A673 (cell line): Measurements from ENCODE around the gene KMO. TPM values are rescaled to one million over a fixed set of nuclear protein-coding genes. Genes with fewer than 3 reads are reported as not detected.

Experiments used
- BruUV-seq: library from RNA; stranded (reverse); fragments of 400-500 nt; replicated peaks from 2 replicates; lab custom pipeline; 2021; lab: Mats Ljungman, UMichigan
- CTCF ChIA-PET: fragments of 300-600 bp; sonication (Branson Sonifier 250); formaldehyde crosslinking; loops from one replicate; lab custom pipeline; 2022; ENCODE audit warnings: antibody characterized with exemption; lab: Charles Lee
- POLR2A ChIA-PET: fragments of 300-600 bp; sonication (Branson Sonifier 250); formaldehyde crosslinking; loops from one replicate; lab custom pipeline; 2022; ENCODE audit warnings: antibody characterized with exemption; ENCODE audit not compliant: low non-redundant PET; lab: Charles Lee
- DNase-seq: peaks from one replicate; pipeline ENCODE4 v3.0.0-alpha.2; 2015; ENCODE audit warnings: low spot score
- H3K27ac ChIP-seq: fragments of 200-600 bp; sonication (generic); 2 replicates; pipeline ENCODE4 v1.5.1; 2016; ENCODE audit warnings: mixed run types, low read depth, mild to moderate bottlenecking, mixed read lengths, antibody characterized with exemption, low read length; ENCODE audit not compliant: poor library complexity, severe bottlenecking
- H3K27me3 ChIP-seq: fragments of 200-600 bp; sonication (generic); replicated peaks from 2 replicates; pipeline ENCODE4 v1.6.1; 2017; ENCODE audit warnings: mixed run types, low read depth, mild to moderate bottlenecking, mixed read lengths, antibody characterized with exemption, low read length; ENCODE audit not compliant: insufficient read depth, poor library complexity
- H3K36me3 ChIP-seq: fragments of 200-600 bp; sonication (generic); 2 replicates; pipeline ENCODE4 v1.6.1; 2016; ENCODE audit warnings: mixed run types, mild to moderate bottlenecking, mixed read lengths, antibody characterized with exemption, low read length; ENCODE audit not compliant: insufficient read depth, poor library complexity, severe bottlenecking
- H3K4me1 ChIP-seq: fragments of 200-600 bp; sonication (generic); 2 replicates; pipeline ENCODE4 v1.6.1; 2017; ENCODE audit warnings: mixed run types, mild to moderate bottlenecking, mixed read lengths, antibody characterized with exemption, low read length; ENCODE audit not compliant: insufficient read depth, poor library complexity, severe bottlenecking
- H3K4me3 ChIP-seq: fragments of 200-600 bp; sonication (generic); 2 replicates; pipeline ENCODE4 v1.5.1; 2016; ENCODE audit warnings: low read depth, mixed run types, mild to moderate bottlenecking, mixed read lengths, low read length; ENCODE audit not compliant: poor library complexity, severe bottlenecking
- H3K9me3 ChIP-seq: fragments of 200-600 bp; sonication (generic); 2 replicates; pipeline ENCODE4 v1.6.1; 2016; ENCODE audit warnings: mixed run types, low read depth, mild to moderate bottlenecking, mixed read lengths, antibody characterized with exemption, low read length; ENCODE audit not compliant: poor library complexity, severe bottlenecking
- EZH2 ChIP-seq: fragments of 200-600 bp; sonication (generic); IDR thresholded peaks from 2 replicates; pipeline ENCODE4 v1.6.1; 2017; ENCODE audit warnings: borderline replicate concordance, low read depth, mild to moderate bottlenecking, mixed read lengths, antibody characterized with exemption, low read length; ENCODE audit not compliant: poor library complexity, severe bottlenecking
- intact Hi-C: fragments of 100-400 bp; cut with micrococcal nuclease; formaldehyde crosslinking; loops from one replicate; pipeline ENCODE4 v1.10.0; 2022; ENCODE audit not compliant: unreplicated experiment
- total RNA-seq: library from RNA; stranded (reverse); gene quantifications from 2 replicates; pipeline ENCODE4 v1.2.3, GENCODE V29; 2021
- TF ChIP-seq, protein P1 (sequence below): fragments of 300-800, 200-600 bp; sonication (generic); conservative IDR thresholded peaks from 2 replicates; pipeline ENCODE4 v1.5.1; 2017; ENCODE audit warnings: low read depth, mild to moderate bottlenecking, antibody characterized with exemption, low read length, moderate library complexity, mixed read lengths

The KMO gene
- total RNA-seq, 1 experiment from 2014 or later, result 11.8 TPM

DNA sequence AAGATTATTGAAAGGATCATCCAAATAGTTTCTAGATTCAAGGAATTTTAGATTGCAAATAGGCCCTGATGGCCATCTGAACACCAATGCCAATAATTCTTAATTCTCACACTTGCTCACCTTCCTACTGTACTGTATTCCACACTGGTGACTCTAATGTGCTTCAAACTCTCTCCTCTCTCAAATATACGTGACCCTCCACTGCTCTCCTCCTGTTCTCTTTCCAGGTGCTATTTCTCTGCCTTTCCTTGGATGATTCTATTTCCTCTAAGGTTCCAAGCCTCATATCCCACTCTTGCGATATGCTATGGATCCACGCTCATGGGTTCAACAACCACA, 28.6 kb downstream of the KMO start:
- Histone ChIP-seq H3K36me3 (peaks cover 3% of the 10 kb centered on the region), H3K27ac (peak overlapping the region; percentile 61), H3K4me1 (peaks cover 39% of the 10 kb centered on the region), H3K4me3 (no peak overlapping the region), H3K9me3 (no peaks in the 10 kb centered on the region), H3K27me3 (no peaks in the 10 kb centered on the region)
- TF ChIP-seq, protein P1, sequence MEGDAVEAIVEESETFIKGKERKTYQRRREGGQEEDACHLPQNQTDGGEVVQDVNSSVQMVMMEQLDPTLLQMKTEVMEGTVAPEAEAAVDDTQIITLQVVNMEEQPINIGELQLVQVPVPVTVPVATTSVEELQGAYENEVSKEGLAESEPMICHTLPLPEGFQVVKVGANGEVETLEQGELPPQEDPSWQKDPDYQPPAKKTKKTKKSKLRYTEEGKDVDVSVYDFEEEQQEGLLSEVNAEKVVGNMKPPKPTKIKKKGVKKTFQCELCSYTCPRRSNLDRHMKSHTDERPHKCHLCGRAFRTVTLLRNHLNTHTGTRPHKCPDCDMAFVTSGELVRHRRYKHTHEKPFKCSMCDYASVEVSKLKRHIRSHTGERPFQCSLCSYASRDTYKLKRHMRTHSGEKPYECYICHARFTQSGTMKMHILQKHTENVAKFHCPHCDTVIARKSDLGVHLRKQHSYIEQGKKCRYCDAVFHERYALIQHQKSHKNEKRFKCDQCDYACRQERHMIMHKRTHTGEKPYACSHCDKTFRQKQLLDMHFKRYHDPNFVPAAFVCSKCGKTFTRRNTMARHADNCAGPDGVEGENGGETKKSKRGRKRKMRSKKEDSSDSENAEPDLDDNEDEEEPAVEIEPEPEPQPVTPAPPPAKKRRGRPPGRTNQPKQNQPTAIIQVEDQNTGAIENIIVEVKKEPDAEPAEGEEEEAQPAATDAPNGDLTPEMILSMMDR, result no peak
- TF ChIP-seq EZH2, result no peak
- ChIA-PET CTCF (no interaction called here), POLR2A (no interaction called here)
- DNase-seq, result no peak
- intact Hi-C loops, result no loop called here
- BruUV-seq, result no TSS peak

DNA sequence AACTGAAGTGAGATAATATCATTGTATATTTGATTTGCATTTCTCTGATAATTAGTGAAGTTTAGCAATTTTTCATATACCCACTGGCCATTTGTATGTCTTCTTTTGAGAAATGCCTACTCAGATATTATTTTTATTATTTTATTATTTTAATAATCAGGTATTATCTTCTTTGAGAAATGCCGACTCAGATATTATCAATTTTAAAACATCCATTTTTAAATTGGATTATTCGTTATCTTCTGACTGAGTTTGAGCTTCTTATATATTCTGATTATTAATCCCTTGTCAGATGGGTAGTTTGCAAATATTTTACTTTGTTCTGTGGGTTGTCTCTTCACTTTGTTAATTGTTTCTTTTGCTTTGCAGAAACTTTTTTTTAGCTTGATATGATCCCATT, 37.7 kb downstream of the KMO start:
- H3K9me3 ChIP-seq, result no peaks in the 10 kb centered on the region
- no peaks in the 10 kb centered on the region for H3K27me3 ChIP-seq
- H3K27ac ChIP-seq, result no peak overlapping the region
- no peaks in the 10 kb centered on the region for H3K4me1 ChIP-seq
- BruUV-seq, result no TSS peak
- POLR2A ChIA-PET, result no interaction called here
- intact Hi-C loops, result no loop called here
- no peak overlapping the region for H3K4me3 ChIP-seq
- H3K36me3 ChIP-seq, result no peaks in the 10 kb centered on the region
- DNase-seq, result no peak
- TF ChIP-seq EZH2, result no peak
- TF ChIP-seq, protein P1, result no peak
- CTCF ChIA-PET, result no interaction called here

DNA sequence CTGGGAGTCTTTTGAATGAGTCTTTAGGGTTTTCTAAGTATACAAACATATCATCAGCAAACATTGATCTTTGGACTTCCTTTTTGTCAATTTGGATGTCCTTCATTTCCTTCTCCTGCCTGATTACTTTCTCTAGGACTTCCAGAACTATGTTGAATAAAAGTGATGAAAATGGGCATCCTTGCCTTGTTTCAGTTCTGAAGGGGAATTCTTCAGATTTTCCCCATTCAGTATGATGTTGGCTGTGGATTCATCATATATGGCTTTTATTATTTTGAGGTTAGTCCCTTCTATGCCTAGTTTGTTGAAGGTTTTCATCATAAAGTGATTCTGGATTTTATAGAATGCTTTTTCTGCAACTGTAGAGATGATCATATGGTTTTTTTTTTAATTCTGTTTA, 42.0 kb downstream of the KMO start:
- Histone ChIP-seq H3K36me3 (no peaks in the 10 kb centered on the region), H3K4me3 (no peak overlapping the region), H3K4me1 (no peaks in the 10 kb centered on the region), H3K27me3 (no peaks in the 10 kb centered on the region), H3K27ac (no peak overlapping the region), H3K9me3 (no peaks in the 10 kb centered on the region)
- no peak for DNase-seq
- ChIA-PET CTCF (no interaction called here), POLR2A (no interaction called here)
- no TSS peak for BruUV-seq
- intact Hi-C loops, result no loop called here
- no peak for TF ChIP-seq EZH2

DNA sequence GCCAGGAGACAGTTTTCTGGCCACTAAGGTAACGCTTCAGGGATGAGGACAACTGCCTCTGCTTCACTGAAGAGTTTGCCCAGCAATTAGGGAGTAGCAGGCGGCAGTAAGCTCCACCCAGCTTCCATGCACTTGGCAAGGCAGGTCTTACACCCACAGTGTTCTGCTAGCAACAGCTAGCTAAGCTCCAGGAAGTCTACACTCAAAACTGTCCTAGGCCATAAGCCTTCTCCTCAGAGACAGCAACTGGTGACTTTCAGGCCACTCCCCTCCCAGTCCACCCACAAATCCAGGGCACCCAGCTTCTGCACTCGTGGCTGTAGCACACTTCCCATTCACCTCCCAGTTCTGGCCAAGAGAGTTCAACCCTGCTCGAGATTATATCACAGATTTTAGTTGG, 47.3 kb downstream of the KMO start:
- intact Hi-C loops, result no loop called here
- Histone ChIP-seq H3K9me3 (no peaks in the 10 kb centered on the region), H3K27me3 (no peaks in the 10 kb centered on the region), H3K4me1 (no peaks in the 10 kb centered on the region), H3K36me3 (no peaks in the 10 kb centered on the region), H3K4me3 (no peak overlapping the region), H3K27ac (no peak overlapping the region)
- ChIA-PET CTCF (no interaction called here), POLR2A (no interaction called here)
- no TSS peak for BruUV-seq
- TF ChIP-seq, protein P1, result no peak
- no peak for DNase-seq
